ENCODE measurements around the gene CSNK2A2. TPM values are rescaled to one million over a fixed set of nuclear protein-coding genes. Genes with fewer than 3 reads are reported as not detected.

Gene CSNK2A2
- total and polyA plus RNA-seq, 2 experiments from 2014 or later: 44.7 to 102 TPM

- Histone ChIP-seq H3K4me2 (no peak overlapping the region), H4K20me1 (replicated peaks; ENCODE audit: insufficient read depth) (peaks cover 43% of the 10 kb centered on the region), H3K9me2 (ENCODE audit: insufficient read depth) (no peaks in the 10 kb centered on the region), H3K4me3 (no peak overlapping the region), H3K4me1 (ENCODE audit: insufficient read depth) (no peaks in the 10 kb centered on the region), H3K79me2 (replicated peaks; ENCODE audit: insufficient read depth) (peaks cover 44% of the 10 kb centered on the region), H3F3A (replicated peaks; ENCODE audit: low read depth) (no peaks in the 10 kb centered on the region), H3K27ac (ENCODE audit: low read depth) (no peak overlapping the region), H2AFZ (no peak overlapping the region), H3K36me3 (ENCODE audit: insufficient read depth) (peaks cover 33% of the 10 kb centered on the region), H3K27me3 (ENCODE audit: insufficient read depth) (no peaks in the 10 kb centered on the region)
- no peak for ATAC-seq
- Mint-ChIP-seq H3K27ac (no peak overlapping the region; the same call in 1 of the 2 replicates), H3K4me1 (peaks cover 11% of the 10 kb centered on the region), H3K36me3 (ENCODE audit: low read depth) (peaks cover 42% of the 10 kb centered on the region), H3K4me3 (no peak overlapping the region), H3K9me3 (no peaks in the 10 kb centered on the region), H3K27me3 (ENCODE audit: insufficient read depth, low read depth, poor library complexity) (peaks cover 5% of the 10 kb centered on the region)
- DNase-seq (ENCODE audit: low spot score): no peak
- TF ChIP-seq STAT1 (IDR thresholded peaks at IDR 0.05; ENCODE audit: unreplicated experiment): no peak
- no peak for TF ChIP-seq ZNF114 (CRISPR knock-in tag; IDR thresholded peaks at IDR 0.05)
- no peak for TF ChIP-seq EZH2phosphoT487 (IDR thresholded peaks at IDR 0.05; ENCODE audit: unreplicated experiment)
- no peak for TF ChIP-seq NANOG (IDR thresholded peaks at IDR 0.05; ENCODE audit: borderline replicate concordance)
- no peak for TF ChIP-seq CREB1 (CRISPR knock-in tag; IDR thresholded peaks at IDR 0.05; ENCODE audit: low read depth)
- TF ChIP-seq EZH2 (IDR thresholded peaks at IDR 0.05; ENCODE audit: low read depth, unreplicated experiment): no peak
- TF ChIP-seq ZNF331 (CRISPR knock-in tag; IDR thresholded peaks at IDR 0.05; ENCODE audit: low read depth): no peak
- TF ChIP-seq ZNF462 (CRISPR knock-in tag; IDR thresholded peaks at IDR 0.05): no peak
- no peak for TF ChIP-seq REST (IDR thresholded peaks at IDR 0.05; ENCODE audit: unreplicated experiment)
- no peak for TF ChIP-seq CTCF (conservative IDR thresholded peaks at IDR 0.05; ENCODE audit: low read depth in 2 of 2)
- TF ChIP-seq ETS1 (IDR thresholded peaks at IDR 0.05): no peak
- no peak for TF ChIP-seq POLR2AphosphoS5 (IDR thresholded peaks at IDR 0.05; ENCODE audit: low read depth)
- TF ChIP-seq JUNB (IDR thresholded peaks at IDR 0.05; ENCODE audit: unreplicated experiment): no peak
These were observed 81.8 kb downstream of the CSNK2A2 start for GRCh38 chr16:58116081-58116480.
